EH (cell line): ENCODE results near the gene SLC7A6.
"Not testable (repeated sequence)": the region's sequence is repeated elsewhere in the genome, so short reads cannot be mapped to it uniquely, and the experiment has no call there.

ENCODE experiments used
- DNase-seq: peaks from one replicate; pipeline ENCODE4 v3.0.0-alpha.2; 2015; ENCODE audit warnings: low read depth

The SLC7A6 gene

DNA sequence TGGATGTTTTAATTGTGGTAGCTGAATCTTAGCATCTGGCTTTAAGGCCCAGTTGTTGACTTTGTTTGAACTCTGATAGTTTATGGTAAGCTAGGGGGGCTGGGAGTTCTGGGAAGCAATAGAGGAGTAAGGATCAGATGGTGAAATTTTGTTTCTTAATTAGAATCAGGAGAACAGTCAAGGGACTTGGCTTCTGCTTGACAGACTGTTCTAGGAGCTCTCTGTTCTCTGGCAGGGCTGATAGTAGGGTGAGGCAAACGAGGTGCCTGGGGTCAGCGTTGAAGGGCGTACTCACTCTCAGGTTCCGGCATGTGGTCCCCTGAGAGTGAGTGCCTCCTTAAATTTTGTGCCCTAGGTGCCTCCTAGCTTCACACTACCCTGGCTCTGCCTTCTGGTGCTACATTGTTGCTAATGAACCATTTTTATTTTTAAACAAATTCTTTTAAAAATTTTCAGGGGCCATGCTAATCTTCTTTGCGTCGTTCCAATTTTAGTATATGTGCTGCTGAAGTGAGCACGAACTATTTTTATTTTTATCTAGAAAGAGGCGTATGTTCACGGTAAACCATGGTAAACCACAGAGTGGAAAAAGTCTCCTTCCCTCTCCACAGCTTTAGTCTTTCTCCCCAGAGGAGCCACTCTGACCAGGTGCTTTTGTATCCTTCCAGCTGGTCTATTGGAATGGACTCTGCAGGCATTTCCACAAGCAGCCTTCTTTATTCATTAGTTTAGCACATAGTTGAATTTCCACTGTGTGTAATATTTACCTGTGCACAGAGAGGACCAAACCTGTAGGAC lies 19.7 kb downstream of the SLC7A6 start:
- DNase-seq, result no peak

DNA sequence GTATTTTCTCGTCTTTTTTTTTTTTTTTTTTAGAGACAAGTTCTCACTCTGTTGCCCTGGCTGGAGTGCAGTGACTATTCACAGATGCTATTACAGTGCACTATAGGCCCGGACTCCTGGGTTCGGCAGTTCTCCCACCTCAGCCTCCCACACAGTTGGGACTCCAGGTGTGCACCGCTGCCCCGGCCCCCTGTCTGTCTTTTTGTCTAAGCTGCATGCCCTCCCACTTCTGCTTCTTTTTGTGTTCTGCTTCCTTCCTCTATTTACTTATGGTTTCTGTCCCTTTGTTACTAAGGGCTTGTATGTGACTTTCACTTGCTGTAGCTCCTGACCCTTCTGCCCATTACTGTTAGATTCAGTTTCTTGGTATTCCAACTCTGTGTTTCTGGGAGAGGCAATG lies 20.5 kb downstream of the SLC7A6 start:
- DNase-seq, result no peak

DNA sequence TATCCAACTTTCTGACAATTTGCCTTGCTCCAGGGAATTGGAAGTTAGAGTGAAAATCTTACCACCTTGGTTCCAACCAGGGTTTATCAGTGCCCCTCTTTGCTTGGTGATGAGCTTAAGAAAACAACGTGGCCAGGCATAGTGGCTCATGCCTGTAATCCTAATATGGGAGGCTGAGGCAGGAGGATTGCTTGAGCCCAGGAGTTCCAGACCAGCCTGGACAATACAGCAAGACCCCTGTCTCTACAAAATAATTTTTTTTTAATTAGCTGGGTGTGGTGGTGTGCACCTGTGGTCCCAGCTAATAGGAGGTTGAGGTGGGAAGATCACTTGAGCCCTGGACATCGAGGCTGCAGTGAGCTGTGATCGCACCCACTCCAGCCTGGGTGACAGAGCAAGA lies 21.4 kb downstream of the SLC7A6 start:
- DNase-seq, result no peak

DNA sequence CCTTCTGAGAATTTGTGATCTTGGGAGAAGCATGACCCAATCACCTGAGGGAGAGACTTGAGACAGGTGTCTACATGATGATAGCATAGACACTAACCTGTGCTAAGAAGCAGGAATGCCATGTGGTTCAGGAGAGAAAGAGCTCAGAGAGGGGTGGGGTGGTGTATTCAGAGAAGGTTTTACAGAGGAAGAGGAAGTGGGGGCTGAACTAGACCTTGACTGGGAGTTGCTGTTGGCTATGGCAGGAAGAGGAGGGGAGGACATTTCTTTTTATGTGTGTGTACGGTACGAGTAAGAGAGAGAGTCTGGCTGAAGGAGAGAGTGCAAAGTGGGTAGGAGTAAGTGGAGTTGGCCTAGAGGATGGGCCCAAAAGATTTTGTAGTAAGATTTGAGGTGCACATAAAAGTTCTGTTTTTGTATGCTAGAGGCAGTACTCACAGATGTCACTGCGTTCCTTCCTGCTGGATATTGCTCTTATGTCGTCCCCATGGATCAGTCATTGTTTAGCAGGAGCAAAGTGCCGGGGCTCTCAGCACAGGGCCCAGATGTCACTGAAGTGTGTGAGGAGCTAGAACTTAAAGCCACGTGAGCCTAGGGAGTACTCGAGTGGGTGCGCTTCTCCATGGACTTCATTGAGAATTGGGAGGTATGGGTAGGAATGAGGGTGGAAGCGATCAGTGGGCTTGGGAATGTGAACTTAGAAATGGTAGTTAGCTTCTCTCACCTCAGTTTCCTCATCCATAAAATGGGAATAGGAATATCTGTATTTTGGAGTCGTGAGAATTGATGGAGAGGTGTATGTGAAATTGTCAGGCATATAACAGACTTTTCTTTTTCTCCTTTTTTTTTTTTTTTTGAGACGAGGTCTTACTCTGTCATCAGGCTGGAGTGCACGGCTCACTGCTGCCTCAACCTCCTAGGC lies 22.1 kb downstream of the SLC7A6 start:
- no peak for DNase-seq

DNA sequence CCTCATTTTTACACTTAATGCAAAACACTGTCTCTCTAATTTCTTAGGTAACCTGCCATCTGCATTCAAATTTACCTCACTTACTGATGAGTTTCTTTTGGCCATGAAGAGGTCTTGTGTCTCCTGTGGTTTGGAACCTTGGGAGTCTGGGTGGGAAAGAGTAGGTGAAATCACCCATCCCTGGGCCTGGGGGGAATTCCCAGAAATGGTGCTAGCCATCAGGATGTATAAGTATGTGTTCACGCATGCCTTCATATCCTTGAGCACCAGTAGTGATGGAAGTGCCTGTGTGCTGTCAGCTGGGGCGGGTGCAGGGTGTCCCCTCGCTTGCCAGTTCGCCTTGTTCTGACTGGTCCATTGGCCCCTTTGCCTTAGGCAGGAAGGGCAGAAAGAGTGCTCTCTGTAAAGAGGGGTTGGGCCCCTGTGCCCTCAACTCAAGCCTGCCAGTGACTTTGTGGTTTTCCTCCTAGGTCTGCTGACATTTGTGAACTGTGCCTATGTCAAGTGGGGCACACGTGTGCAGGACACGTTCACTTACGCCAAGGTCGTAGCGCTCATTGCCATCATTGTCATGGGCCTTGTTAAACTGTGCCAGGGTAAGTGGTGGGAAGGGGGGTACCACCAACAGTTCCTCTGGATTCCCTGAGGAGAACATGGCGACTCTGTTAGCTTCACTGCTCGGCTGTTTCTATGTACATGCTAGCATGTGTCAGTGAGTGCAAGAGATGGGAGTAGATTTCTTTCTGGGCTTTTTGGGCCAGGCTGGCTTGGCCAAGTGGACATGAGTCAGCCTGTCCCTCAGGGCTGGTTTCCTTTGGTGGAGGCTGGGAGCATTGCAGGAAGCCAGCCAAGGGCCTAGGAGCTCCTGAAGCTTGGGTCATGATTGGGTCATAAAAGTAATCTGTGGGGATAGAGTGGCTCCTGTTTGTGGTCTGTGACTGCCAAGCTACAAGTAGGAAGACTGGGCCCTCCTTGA lies 23.2 kb downstream of the SLC7A6 start:
- peak; percentile 96 for DNase-seq

DNA sequence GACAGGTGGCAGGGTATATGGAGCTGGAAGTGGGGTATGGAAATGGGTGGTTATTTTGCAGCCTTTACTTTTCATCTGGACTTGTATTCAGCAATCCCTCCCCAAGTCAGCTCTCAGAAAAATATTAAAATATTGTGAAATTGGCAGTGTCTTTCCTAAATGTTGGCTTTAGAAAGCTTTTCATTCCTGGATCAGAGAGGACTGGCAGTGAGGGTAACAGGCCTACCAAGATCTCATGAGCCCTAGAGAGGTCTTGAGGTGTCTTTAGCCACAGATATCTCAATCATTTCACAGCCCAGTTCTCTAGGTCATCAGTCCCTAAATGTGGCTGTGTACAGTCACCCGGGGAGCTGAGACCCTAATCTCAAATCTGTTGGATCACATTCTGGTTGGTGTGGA lies 23.9 kb downstream of the SLC7A6 start:
- DNase-seq, result no peak

DNA sequence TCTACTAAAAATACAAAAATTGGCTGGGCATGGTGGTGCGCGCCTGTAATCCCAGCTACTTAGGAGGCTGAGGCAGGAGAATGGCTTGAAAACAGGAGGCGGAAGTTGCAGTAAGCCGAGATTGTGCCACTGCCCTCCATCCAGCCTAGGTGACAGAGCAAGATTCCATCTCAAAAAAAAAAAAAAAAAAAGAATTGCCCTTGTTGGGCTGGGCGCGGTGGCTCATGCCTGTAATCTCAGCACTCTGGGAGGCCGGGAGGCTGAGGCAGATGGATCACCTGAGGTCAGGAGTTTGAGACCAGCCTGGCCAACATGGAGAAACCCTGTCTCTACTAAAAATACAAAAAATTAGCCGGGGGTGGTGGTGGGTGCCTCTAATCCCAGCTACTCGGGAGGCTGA lies 24.5 kb downstream of the SLC7A6 start:
- DNase-seq, result not testable (repeated sequence)

DNA sequence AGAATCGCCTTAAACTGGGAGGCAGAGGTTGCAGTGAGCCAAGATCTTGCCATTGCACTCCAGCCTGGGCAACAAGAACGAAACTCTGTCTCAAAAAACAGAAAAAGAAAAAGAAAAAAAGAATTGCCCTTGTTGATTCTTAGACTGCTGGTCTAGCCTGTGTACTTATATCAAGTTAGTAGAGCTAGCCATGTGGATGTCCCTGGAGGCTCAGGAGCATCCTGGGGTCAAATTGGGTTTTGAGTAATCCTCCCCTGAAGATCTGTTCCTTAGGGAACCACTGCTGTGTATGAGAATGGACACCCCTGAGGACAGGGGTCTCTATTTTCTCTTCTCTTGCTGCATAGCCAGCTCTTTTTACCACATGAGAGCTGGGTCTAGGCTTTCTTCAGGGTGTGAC lies 24.9 kb downstream of the SLC7A6 start:
- no peak for DNase-seq

DNA sequence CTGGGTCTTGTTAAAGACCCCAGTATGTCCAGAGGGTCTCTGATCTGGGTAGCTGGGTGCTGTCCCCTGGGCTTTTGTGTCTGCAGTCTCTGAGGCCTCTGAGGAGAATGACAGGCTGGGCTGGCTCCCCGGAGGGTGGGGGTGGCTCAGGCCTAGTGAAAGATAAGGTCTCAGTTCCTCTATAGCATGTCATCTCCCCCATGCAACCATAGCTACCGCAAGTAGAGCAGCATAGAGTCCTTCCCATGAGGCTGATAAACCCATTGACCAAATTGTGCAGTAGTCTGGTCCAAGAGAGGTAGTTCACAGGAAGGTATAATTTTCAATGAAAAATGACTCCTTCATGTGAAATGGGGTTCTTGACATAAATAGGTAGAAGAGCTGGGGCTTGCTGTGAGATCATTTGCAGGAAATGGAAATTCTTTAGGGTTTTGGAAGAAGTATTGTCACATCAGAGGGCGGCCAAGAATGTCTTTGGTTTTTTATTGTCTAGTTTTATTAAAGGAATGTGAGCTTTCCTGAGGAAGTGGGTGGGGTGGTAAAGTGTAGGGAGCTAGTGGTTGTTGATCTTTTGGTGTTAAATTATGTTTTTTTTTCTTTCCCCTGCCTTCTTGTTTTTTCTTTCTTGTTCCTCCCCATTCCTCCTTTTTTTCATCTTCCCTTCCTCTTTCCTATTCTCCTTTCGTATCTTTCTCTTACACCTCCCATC lies 25.4 kb downstream of the SLC7A6 start:
- peak; percentile 77 for DNase-seq

DNA sequence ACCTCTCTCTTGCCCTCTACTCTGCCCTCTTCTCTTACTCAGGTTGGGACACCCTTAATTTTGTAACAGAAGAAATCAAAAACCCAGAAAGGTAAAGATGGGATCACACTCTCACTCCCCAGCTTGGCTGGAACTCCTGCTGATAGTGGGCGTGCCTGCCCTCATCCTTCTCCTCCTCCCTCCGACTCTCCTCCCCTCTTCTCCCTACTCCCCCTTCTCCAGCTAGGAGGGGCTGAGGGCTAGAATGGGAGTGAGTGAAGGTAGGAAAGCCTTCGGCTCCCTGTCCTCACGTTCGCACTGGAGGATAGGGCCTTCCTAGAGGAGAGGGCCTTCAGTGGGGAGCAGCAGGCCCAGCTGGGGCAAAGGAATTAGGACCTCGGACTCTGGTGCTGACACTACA lies 26.1 kb downstream of the SLC7A6 start:
- no peak for DNase-seq

DNA sequence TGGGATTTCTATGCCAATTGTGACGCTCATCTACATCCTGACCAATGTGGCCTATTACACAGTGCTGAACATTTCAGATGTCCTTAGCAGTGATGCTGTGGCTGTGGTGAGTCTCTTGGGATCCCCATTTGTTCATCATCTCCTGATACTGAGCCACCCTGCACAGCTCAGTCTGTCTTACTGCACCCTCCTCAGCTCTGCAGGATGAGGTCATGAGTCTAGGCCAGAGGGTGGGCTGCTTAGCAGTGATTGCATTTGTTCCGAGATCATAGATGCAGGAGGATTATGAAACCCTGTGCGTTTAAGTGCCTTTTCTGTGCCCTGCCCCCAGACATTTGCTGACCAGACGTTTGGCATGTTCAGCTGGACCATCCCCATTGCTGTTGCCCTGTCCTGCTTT lies 26.9 kb downstream of the SLC7A6 start:
- no peak for DNase-seq

DNA sequence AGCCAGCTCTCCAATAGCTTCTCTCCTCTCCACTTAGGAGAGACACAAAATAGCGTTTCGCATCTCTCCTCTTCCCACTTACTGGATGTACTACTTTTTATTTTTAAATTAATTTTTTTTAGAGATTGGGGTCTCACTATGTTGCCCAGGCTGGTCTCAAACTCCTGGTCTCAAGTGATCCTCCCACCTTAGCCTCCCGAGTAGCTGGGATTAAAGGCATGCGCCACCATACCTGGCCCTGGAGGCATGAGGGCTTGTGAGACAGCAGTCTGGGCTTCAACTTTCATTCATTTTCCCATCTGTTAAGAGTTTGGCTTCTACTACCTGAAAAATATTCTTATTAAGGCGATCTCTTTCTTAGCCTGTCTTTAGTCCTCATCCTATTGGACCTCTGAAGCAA lies 28.1 kb downstream of the SLC7A6 start:
- DNase-seq, result no peak

DNA sequence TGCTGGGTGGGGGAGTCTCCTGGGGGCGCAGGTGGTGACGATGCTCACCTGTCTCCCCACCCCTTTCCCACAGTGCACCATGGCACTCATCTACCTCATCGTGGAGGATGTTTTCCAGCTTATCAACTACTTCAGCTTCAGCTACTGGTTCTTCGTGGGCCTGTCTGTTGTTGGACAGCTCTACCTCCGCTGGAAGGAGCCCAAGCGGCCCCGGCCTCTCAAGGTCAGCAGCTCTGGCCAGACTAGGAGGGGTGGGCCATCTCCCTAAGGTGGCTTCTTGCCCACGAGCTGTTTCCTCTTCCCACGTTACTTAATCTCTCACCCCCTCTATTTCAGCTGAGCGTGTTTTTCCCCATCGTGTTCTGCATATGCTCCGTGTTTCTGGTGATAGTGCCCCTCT lies 32.0 kb downstream of the SLC7A6 start:
- DNase-seq, result no peak

DNA sequence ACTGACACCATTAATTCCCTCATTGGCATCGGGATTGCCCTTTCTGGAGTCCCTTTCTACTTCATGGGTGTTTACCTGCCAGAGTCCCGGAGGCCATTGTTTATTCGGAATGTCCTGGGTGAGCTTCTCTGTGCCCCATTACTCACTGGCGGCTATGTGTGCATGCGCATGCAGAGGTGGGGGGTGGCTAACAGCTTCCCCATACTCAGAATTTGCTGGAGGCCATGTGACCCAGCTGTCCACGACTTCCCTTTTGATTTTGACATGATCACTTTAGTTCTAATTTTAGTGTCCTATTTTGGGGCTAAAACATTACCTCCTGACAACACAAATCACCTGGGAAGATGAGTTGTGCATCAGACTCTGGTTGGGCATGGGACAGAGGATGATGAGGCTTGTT lies 32.4 kb downstream of the SLC7A6 start:
- DNase-seq, result no peak

DNA sequence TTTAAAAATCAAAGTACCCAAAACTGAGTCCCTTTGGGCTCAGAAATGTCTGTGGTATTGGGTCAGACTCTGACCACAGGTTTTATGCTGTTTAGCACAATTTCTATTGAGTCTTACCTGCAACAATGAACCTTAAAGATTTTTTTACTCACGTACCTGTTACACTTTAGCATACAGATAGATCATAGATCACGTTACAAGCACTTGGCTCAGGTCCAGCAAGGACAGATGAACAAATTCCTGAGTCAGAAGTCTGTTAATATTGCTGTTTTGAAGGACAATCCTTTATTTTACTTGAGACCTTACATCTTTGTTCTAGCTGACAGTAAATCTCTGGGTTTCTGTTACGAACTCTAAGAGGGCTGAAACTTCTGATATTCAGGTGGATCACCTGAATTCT lies 33.6 kb downstream of the SLC7A6 start:
- peak; percentile 23 for DNase-seq

DNA sequence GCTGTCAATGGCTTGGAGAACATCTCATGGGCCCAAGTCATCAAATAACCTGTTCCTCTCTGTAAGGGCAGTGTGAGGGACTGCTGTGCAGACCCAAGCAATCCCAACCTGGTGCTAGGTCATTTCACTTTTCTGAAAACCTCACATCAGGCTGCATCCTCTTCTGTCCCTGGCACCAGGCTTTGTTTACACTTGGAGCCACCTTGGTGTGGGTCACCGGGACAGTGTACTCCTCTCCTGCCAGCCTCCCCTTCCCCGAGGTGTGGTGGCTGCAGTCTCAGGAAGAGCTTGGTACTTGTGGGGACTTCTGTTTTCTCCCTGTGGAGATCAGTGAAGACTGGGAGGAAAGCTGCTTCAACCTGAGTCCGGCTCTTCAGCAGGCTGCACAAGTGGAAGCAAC lies 34.0 kb downstream of the SLC7A6 start:
- no peak for DNase-seq

DNA sequence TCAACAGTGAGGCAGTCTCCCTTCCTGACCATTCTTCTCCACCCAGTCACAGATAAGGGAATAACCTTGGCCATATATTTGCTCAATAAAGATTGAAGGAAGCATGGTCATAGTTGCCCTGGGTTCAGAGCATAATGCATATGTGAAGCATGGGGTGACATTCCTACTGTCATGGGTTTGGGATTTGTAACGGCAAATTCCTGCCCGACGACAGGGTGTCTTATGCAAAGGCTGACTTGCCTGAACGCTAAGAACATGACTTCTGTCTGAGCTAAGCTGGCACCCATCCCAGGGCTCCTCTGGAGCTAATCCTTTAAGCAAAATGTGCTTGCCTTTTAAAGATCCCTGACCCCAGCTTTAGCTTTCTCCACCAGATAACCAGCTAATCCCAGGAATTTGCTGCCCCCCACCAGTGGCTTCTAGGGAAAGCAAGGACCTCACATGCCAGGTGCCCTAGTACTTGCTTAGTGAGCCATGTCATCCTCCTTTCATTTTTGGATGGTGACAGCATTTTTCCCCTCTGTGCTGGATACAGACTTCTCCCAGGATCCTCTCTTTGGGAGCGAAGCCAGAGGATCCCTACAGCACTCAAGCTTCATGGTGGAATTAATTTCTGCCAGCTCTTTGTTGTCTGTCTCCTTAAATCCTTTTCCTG lies 34.7 kb downstream of the SLC7A6 start:
- DNase-seq, result peak; percentile 86

DNA sequence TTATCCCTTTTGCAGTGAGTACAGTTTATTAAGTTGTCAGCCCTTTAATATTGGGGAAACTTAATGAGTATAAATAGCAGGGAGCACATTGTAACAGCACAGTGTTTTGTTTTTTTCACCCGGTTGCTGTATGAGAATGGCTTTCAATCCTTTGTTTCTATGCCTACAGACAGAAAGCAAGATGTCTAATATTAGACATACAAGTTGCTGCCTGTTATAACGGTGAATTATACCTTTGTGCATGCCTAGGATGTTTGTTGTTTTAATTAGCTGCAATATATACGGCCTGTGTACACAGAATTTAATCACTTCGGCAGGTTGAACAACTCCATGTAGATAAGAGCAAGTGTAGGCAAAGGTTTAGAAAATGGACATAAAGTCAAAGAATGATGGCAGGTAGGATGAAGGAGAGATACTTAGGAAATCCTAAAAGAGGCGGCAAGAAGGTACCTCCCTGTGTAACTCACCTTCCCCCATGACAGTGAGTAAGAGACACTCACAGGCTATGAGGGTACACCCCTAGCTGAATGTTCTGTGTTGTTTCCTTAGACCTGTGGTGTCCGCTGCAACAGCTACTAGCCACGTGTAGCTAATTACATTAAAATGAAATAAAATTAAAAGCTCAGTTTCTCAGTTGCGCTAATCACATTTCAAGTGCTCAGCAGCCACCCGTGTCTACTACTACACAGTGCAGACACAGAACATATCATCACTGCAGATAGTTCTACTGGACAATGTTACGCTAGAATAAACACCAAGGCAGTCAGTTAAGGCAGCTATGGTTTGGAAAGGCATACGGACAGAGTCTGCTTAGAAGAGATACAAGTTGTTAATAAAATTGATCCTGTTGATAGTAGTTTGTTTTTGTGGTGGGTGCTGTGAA lies 35.5 kb downstream of the SLC7A6 start:
- DNase-seq, result no peak

DNA sequence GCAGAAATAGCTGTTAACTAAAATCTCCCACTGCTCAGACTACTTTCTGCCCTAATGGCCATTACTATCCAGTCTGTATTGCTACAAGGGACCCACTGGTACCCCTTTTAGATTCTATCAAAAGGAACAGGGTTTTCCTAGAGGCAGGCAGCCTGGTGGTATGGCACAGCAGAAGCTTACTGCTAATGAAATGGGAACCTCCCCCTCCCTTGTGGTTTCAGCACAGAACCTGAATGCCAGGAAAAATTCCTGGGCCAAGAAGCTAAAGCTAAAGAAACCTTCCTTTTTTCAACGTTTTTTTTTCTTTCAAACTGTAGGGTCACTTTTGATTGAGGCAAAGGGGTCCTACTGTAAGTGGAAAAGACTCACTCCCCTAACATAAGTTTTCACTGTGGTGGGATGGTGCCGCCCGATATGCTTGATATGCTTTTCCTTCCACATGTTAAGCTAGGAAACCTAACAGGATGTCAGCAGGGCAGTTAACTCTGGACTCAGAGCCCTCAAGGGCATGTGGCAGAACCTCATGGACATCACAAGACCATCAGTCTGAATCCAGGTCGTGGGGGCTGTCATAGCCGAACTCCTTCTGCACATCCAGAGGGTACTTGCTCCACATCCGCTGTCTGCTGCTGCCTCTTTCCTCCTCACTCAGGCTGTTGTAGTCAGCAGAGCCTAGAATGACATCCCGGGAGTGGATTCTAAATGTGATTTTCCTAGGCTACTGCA lies 36.6 kb downstream of the SLC7A6 start:
- peak; percentile 39 for DNase-seq
